Ramos (cell line): ENCODE results near the gene NKG7.

Source experiments
- in situ Hi-C: fragments of 300-500 bp; cut with MboI; formaldehyde crosslinking; loops from one replicate; pipeline ENCODE4 v1.14.3; 2022; ENCODE audit warnings: low sequenced_read_pairs; ENCODE audit not compliant: unreplicated experiment

NKG7 gene

GRCh38 chr19:51365211-51365964 is 7.1 kb downstream of the NKG7 start:
- in situ Hi-C loops = no loop called here

- in situ Hi-C loops = no loop called here
Observed at GRCh38 chr19:51364200-51365106, 8.0 kb downstream of the NKG7 start.

GRCh38 chr19:51361239-51361638 is 11.2 kb downstream of the NKG7 start:
- in situ Hi-C loops = no loop called here

- in situ Hi-C loops = no loop called here
Observed at GRCh38 chr19:51359294-51359693, 13.2 kb downstream of the NKG7 start.

- in situ Hi-C loops = no loop called here
Observed at GRCh38 chr19:51357952-51358351, 14.5 kb downstream of the NKG7 start.

GRCh38 chr19:51356159-51356801 is 16.2 kb downstream of the NKG7 start:
- in situ Hi-C loops = no loop called here

GRCh38 chr19:51354742-51355148 is 17.7 kb downstream of the NKG7 start:
- in situ Hi-C loops = no loop called here

GRCh38 chr19:51354103-51354741 is 18.2 kb downstream of the NKG7 start:
- in situ Hi-C loops = no loop called here

GRCh38 chr19:51352783-51353360 is 19.6 kb downstream of the NKG7 start:
- in situ Hi-C loops = no loop called here

- in situ Hi-C loops = no loop called here
Observed at GRCh38 chr19:51351266-51351990, 21.0 kb downstream of the NKG7 start.

GRCh38 chr19:51347209-51347928 is 25.1 kb downstream of the NKG7 start:
- in situ Hi-C loops = no loop called here

GRCh38 chr19:51346742-51347141 is 25.7 kb downstream of the NKG7 start:
- in situ Hi-C loops = no loop called here

- in situ Hi-C loops = no loop called here
Observed at GRCh38 chr19:51345076-51345620, 27.3 kb downstream of the NKG7 start.

- in situ Hi-C loops = no loop called here
Observed at GRCh38 chr19:51342631-51343569, 29.6 kb downstream of the NKG7 start.

- in situ Hi-C loops = no loop called here
Observed at GRCh38 chr19:51341976-51342580, 30.4 kb downstream of the NKG7 start, which contains the start of gene VSIG10L. TSS of gene VSIG10L (minus strand) at chr19:51342139. CDS start at chr19:51342124, 15 bp downstream.

GRCh38 chr19:51341066-51341465 is 31.4 kb downstream of the NKG7 start:
- in situ Hi-C loops = no loop called here
